ENCODE results near the gene ENTPD3. TPM values are rescaled to one million over a fixed set of nuclear protein-coding genes. Genes with fewer than 3 reads are reported as not detected.

Gene ENTPD3
- polyA plus RNA-seq, 3 donors: not detected

- Mint-ChIP-seq H3K36me3 (peaks cover 67 to 75% of the 10 kb centered on the region in 2 donors), H3K4me1 (peaks cover 8% of the 10 kb centered on the region)
These were observed 76.6 kb downstream of the ENTPD3 start for GRCh38 chr3:40463579-40463978.

GRCh38 chr3:40464339-40465110 lies 77.5 kb downstream of the ENTPD3 start:
- Histone ChIP-seq H3K9ac (ENCODE audit: insufficient read depth, low read length, poor library complexity, severe bottlenecking) (no peak overlapping the region), H3K4me3 (replicated peaks in 1 of 3; ENCODE audit: low read depth in 2 of 3, low read length in 3 of 3) (no peak overlapping the region), H3K79me2 (ENCODE audit: insufficient read depth, low read length) (peaks cover 5% of the 10 kb centered on the region), H3K9me3 (replicated peaks in 1 of 2; ENCODE audit: control insufficient read depth in 1 of 2, insufficient read depth in 1 of 2, low read length in 2 of 2) (no peaks in the 10 kb centered on the region), H3K27ac (ENCODE audit: low read depth in 1 of 2, low read length in 2 of 2) (no peak overlapping the region), H3K4me1 (ENCODE audit: control insufficient read depth in 1 of 2, insufficient read depth in 2 of 2, low read length in 2 of 2) (no peaks in the 10 kb centered on the region), H3K4me2 (replicated peaks; ENCODE audit: extremely low read depth, low read length, poor library complexity, severe bottlenecking) (no peak overlapping the region), H2AFZ (ENCODE audit: insufficient read depth, low read depth, low read length, poor library complexity, severe bottlenecking) (no peak overlapping the region), H3K36me3 (replicated peaks in 1 of 2; ENCODE audit: control insufficient read depth in 1 of 2, insufficient read depth in 2 of 2, low read length in 2 of 2) (peaks cover 43 to 73% of the 10 kb centered on the region in 2 donors), H3K27me3 (ENCODE audit: control insufficient read depth in 2 of 2, insufficient read depth in 2 of 2, low read length in 2 of 2) (no peaks in the 10 kb centered on the region), H4K20me1 (ENCODE audit: insufficient read depth, low read length) (peaks cover 3% of the 10 kb centered on the region)
- TF ChIP-seq CTCF (IDR thresholded peaks at IDR 0.05): no peak
- Mint-ChIP-seq H3K9me3 (peaks cover 0 to 3% (median 0%) of the 10 kb centered on the region in 7 donors), H3K4me3 (no peak overlapping the region), H3K27me3 (ENCODE audit: low read depth in 3 of 3) (peaks cover 0 to 2% (median 0%) of the 10 kb centered on the region in 3 donors), H3K27ac (peak overlapping the region in 2 of 7 donors; percentile 39 to 43), H3K4me1 (peaks cover 5% of the 10 kb centered on the region), H3K36me3 (peaks cover 59 to 65% of the 10 kb centered on the region in 2 donors)
- 43% methylated on average over 8 of the region's 9 CpGs for WGBS (ENCODE audit: insufficient coverage)
- intact Hi-C loops (cut with micrococcal nuclease): loop anchor here in 1 of 2 donors (5.0 kb wide), 1 partner anchor 773 kb away; no protein-coding TSS in a partner anchor
- no peak for DNase-seq

More at GRCh38 chr3:40463579-40463978, 76.6 kb downstream of the ENTPD3 start:
- TF ChIP-seq CTCF (IDR thresholded peaks at IDR 0.05): no peak
- Histone ChIP-seq H3K9me3 (replicated peaks in 1 of 2; ENCODE audit: control insufficient read depth in 1 of 2, insufficient read depth in 1 of 2, low read length in 2 of 2) (no peaks in the 10 kb centered on the region), H3K9ac (ENCODE audit: insufficient read depth, low read length, poor library complexity, severe bottlenecking) (no peak overlapping the region), H3K27me3 (ENCODE audit: control insufficient read depth in 2 of 2, insufficient read depth in 2 of 2, low read length in 2 of 2) (no peaks in the 10 kb centered on the region), H3K4me1 (ENCODE audit: control insufficient read depth in 1 of 2, insufficient read depth in 2 of 2, low read length in 2 of 2) (peaks cover 0 to 2% of the 10 kb centered on the region in 2 donors), H3K36me3 (replicated peaks in 1 of 2; ENCODE audit: control insufficient read depth in 1 of 2, insufficient read depth in 2 of 2, low read length in 2 of 2) (peaks cover 52 to 82% of the 10 kb centered on the region in 2 donors), H3K79me2 (ENCODE audit: insufficient read depth, low read length) (peaks cover 15% of the 10 kb centered on the region), H2AFZ (ENCODE audit: insufficient read depth, low read depth, low read length, poor library complexity, severe bottlenecking) (no peak overlapping the region), H4K20me1 (ENCODE audit: insufficient read depth, low read length) (peaks cover 8% of the 10 kb centered on the region), H3K27ac (ENCODE audit: low read depth in 1 of 2, low read length in 2 of 2) (no peak overlapping the region), H3K4me3 (replicated peaks in 1 of 3; ENCODE audit: low read depth in 2 of 3, low read length in 3 of 3) (no peak overlapping the region), H3K4me2 (replicated peaks; ENCODE audit: extremely low read depth, low read length, poor library complexity, severe bottlenecking) (no peak overlapping the region)
- peaks cover 0 to 2% (median 0%) of the 10 kb centered on the region in 3 donors for H3K27me3 Mint-ChIP-seq (ENCODE audit: low read depth in 3 of 3)
- intact Hi-C loops (cut with micrococcal nuclease): loop anchor here in 1 of 2 donors (5.0 kb wide), 1 partner anchor 774 kb away; no protein-coding TSS in a partner anchor
- no peak overlapping the region for H3K4me3 Mint-ChIP-seq
- peak overlapping the region in 2 of 7 donors; percentile 18 to 30 for H3K27ac Mint-ChIP-seq
- DNase-seq: no peak
- no CpG with 5 or more reads among the region's 2 CpGs for WGBS (ENCODE audit: insufficient coverage)
- H3K9me3 Mint-ChIP-seq: peaks cover 0 to 2% (median 0%) of the 10 kb centered on the region in 7 donors

Data from CD14-positive monocyte (primary cell).